Parathyroid adenoma (tissue), 2 donors: Measurements from ENCODE around the gene CASTOR1.

Source experiments
- H2AFZ ChIP-seq: fragments of 300-600 bp; sonication (generic); one replicate; pipeline ENCODE4 v1.7.0; 2017; ENCODE audit warnings: antibody characterized with exemption, mild to moderate bottlenecking
- H3K27ac ChIP-seq: fragments of 300-600 bp; sonication (generic); one replicate; pipeline ENCODE4 v1.7.0; 2017
- H3K27me3 ChIP-seq: fragments of 300-600 bp; sonication (generic); one replicate; pipeline ENCODE4 v1.7.0; 2017; ENCODE audit warnings: low read length; ENCODE audit not compliant: control insufficient read depth, insufficient read depth
- H3K36me3 ChIP-seq: fragments of 300-600 bp; sonication (generic); one replicate; pipeline ENCODE4 v1.7.0; 2017; ENCODE audit warnings: low read length; ENCODE audit not compliant: control insufficient read depth, insufficient read depth
- H3K4me1 ChIP-seq: fragments of 300-600 bp; sonication (generic); one replicate; pipeline ENCODE4 v1.7.0; 2017; ENCODE audit warnings: control low read depth
- H3K4me2 ChIP-seq: fragments of 300-600 bp; sonication (generic); one replicate; pipeline ENCODE4 v1.7.0; 2017; ENCODE audit warnings: low read length
- H3K4me3 ChIP-seq: fragments of 300-600 bp; sonication (generic); one replicate; pipeline ENCODE4 v1.7.0; 2017; ENCODE audit warnings: low read depth, low read length
- H3K79me2 ChIP-seq: fragments of 300-600 bp; sonication (generic); one replicate; pipeline ENCODE4 v1.7.0; 2017; ENCODE audit warnings: control low read depth
- H3K9ac ChIP-seq: fragments of 300-600 bp; sonication (generic); one replicate; pipeline ENCODE4 v1.7.0; 2017; ENCODE audit warnings: mild to moderate bottlenecking
- H3K9me3 ChIP-seq: fragments of 300-600 bp; sonication (generic); one replicate; pipeline ENCODE4 v1.7.0; 2017; ENCODE audit warnings: low read length; ENCODE audit not compliant: control insufficient read depth
- TF ChIP-seq, protein P1 (sequence below): fragments of 300-600 bp; sonication (generic); IDR thresholded peaks from one replicate; pipeline ENCODE4 v1.7.0; 2017; ENCODE audit warnings: antibody characterized with exemption, mild to moderate bottlenecking
- donor health status: primary hyperparathyroidism.

Gene CASTOR1

DNA sequence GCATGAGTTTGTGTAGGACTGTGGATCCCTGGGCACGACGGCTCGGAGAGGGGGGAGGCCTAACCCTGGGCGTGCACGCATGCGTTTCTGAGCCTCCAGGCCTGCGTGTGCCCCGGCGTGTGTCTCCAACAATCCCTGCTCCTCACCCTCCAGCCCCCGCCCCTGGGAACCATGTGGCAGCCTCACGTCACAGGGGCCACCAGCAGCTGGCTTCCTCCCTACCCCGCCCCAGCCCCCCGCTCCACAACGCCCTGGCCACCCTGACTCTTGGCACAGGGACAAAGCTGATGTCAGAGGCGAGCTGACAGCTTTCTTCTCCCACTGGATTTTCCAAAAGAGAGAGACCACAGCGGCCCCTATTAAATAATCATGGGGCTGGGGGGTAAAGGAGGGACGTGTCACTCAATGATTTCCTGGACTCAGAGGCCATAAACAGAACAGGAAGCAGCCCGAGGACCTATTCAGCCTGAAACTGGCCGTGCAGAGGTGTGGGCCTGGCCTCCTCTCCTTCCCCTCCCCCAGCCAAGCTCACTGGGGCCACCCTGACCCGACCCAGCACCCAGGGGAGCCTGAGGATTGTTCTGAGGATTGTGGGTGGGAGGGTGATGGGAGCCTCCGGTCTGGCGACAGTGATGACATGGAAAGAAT lies 36.0 kb downstream of the CASTOR1 start:
- H3K79me2 ChIP-seq: no peaks in the 10 kb centered on the region
- no peaks in the 10 kb centered on the region for H3K27me3 ChIP-seq
- H3K9me3 ChIP-seq: no peaks in the 10 kb centered on the region
- TF ChIP-seq, protein P1, sequence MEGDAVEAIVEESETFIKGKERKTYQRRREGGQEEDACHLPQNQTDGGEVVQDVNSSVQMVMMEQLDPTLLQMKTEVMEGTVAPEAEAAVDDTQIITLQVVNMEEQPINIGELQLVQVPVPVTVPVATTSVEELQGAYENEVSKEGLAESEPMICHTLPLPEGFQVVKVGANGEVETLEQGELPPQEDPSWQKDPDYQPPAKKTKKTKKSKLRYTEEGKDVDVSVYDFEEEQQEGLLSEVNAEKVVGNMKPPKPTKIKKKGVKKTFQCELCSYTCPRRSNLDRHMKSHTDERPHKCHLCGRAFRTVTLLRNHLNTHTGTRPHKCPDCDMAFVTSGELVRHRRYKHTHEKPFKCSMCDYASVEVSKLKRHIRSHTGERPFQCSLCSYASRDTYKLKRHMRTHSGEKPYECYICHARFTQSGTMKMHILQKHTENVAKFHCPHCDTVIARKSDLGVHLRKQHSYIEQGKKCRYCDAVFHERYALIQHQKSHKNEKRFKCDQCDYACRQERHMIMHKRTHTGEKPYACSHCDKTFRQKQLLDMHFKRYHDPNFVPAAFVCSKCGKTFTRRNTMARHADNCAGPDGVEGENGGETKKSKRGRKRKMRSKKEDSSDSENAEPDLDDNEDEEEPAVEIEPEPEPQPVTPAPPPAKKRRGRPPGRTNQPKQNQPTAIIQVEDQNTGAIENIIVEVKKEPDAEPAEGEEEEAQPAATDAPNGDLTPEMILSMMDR: no peak
- no peaks in the 10 kb centered on the region for H3K4me1 ChIP-seq
- no peak overlapping the region for H3K9ac ChIP-seq
- no peak overlapping the region for H2AFZ ChIP-seq
- H3K36me3 ChIP-seq: no peaks in the 10 kb centered on the region
- H3K27ac ChIP-seq: no peak overlapping the region
- H3K4me3 ChIP-seq: no peak overlapping the region
- H3K4me2 ChIP-seq: no peak overlapping the region

DNA sequence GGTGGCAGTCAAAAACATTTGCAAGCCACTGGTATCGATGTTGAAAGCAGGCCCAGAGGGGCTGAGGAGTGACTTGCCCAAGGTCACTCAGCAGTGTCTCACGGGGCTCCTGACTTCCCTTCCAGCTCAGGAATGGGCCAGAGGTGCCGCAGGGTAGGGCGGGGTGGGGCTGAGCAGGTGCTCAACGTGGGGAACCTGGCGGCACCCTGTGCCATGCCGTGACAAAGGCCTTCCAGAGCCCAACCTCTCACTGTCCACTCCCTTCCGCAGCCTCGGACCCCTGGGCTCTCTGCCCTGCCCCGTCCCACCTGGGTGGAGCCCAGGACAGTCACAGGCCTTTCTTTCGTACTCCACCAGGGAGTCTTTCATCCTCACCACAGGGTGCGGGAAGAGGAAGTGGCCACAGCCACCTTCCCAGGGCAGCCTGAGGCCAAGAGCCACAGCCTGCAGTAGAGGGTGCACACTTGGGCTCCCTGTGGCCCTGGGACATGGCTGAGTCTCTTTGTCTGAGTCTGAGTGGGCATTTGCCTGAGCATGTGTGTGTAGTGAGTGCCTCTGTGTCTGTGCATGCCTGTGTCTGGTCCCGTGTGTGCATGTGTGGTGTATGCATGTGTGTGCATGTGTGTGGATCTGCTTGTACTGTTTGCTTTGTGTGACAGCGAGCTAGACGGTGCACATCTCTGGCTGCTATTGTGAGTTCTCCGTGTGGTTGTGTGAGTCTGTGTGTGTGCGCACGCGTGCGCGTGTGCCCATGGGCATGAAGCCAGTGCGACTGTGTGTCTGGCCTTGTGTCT lies 36.7 kb downstream of the CASTOR1 start:
- Histone ChIP-seq H3K4me2 (no peak overlapping the region), H3K9me3 (no peaks in the 10 kb centered on the region), H3K4me1 (no peaks in the 10 kb centered on the region), H3K27me3 (no peaks in the 10 kb centered on the region), H3K9ac (no peak overlapping the region), H3K79me2 (no peaks in the 10 kb centered on the region), H3K36me3 (no peaks in the 10 kb centered on the region), H3K4me3 (no peak overlapping the region), H2AFZ (no peak overlapping the region), H3K27ac (no peak overlapping the region)
- TF ChIP-seq, protein P1: no peak

DNA sequence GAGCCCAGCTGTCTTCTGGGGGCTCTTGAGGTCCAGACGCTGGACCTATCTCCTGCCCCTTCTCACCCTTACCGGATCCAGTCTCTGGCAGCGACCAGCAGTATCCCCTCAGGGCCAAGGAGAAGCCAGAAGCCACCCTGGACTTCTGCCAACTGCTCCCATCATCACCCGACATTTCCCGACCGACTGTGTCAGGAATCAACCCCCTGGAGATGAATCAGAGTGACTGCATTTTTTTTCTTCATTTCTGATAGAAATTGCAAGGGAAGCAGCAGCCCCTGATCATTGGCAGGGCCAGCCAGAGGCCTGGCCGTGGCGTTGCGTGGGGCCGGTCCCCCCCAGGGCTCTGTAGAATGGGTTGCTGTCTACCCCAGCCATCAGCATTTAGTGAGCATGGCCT lies 37.6 kb downstream of the CASTOR1 start:
- no peaks in the 10 kb centered on the region for H3K9me3 ChIP-seq
- no peak overlapping the region for H2AFZ ChIP-seq
- H3K27ac ChIP-seq: no peak overlapping the region

DNA sequence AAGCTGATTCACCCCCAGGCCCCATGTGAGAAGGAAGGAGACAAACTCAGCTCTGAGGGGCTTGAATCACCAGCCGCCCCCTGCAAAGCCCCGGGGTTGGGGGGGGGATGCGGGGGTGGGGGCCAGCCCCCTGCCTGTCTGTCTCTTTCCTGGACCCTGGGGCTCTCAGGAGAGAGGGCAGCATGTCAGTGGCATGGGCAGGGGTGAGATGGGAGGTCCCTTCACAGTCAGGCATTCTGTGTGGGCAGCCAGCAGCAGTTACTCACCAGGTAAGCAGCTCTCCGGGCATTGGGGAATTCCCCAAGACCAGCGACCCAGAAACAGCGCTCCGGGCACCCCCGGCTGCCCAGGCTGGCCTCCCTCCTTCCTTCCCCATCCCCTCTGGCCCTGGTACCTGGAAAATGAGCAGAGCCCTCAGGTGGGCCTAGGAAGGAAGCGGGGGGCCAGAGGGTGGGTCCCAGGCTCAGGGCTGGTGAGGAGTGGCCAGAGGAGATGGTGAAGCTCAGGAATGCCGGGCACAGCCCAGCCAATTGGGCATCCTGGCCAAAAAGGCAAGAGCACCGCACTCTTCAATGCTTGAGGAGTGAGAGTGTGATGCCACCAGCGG lies 38.5 kb downstream of the CASTOR1 start:
- H3K9me3 ChIP-seq: no peaks in the 10 kb centered on the region
- no peaks in the 10 kb centered on the region for H3K27me3 ChIP-seq
- H2AFZ ChIP-seq: no peak overlapping the region
- no peak overlapping the region for H3K27ac ChIP-seq
- no peak overlapping the region for H3K9ac ChIP-seq
- H3K4me2 ChIP-seq: no peak overlapping the region
- H3K4me1 ChIP-seq: no peaks in the 10 kb centered on the region
- H3K79me2 ChIP-seq: no peaks in the 10 kb centered on the region
- H3K4me3 ChIP-seq: no peak overlapping the region
- no peaks in the 10 kb centered on the region for H3K36me3 ChIP-seq
- TF ChIP-seq, protein P1: no peak

More for the DNA sequence above, 37.6 kb downstream of the CASTOR1 start:
- H3K4me2 ChIP-seq: no peak overlapping the region
- no peaks in the 10 kb centered on the region for H3K4me1 ChIP-seq
- H3K4me3 ChIP-seq: no peak overlapping the region
- no peaks in the 10 kb centered on the region for H3K79me2 ChIP-seq
- H3K9ac ChIP-seq: no peak overlapping the region
- no peaks in the 10 kb centered on the region for H3K27me3 ChIP-seq
- no peaks in the 10 kb centered on the region for H3K36me3 ChIP-seq
- TF ChIP-seq, protein P1: no peak
